Osteocyte (in vitro differentiated cells): ENCODE results near the gene VASH2. TPM values are rescaled to one million over a fixed set of nuclear protein-coding genes. Genes with fewer than 3 reads are reported as not detected.
"Not testable (repeated sequence)": the region's sequence is repeated elsewhere in the genome, so short reads cannot be mapped to it uniquely, and the experiment has no call there.

Source experiments
- DNase-seq: peaks from one replicate; pipeline ENCODE4 v3.0.0; 2021; ENCODE audit warnings: mixed read lengths; ENCODE audit not compliant: unreplicated experiment; ENCODE audit errors: extremely low spot score
- H3K27ac Mint-ChIP-seq: one replicate; pipeline ENCODE4 v1.8.0; 2021; ENCODE audit warnings: mild to moderate bottlenecking, mixed read lengths; ENCODE audit not compliant: unreplicated experiment
- H3K27me3 Mint-ChIP-seq: one replicate; pipeline ENCODE4 v1.8.0; 2021; ENCODE audit warnings: mixed read lengths; ENCODE audit not compliant: unreplicated experiment
- H3K36me3 Mint-ChIP-seq: one replicate; pipeline ENCODE4 v1.8.0; 2021; ENCODE audit warnings: mixed read lengths; ENCODE audit not compliant: unreplicated experiment
- H3K4me1 Mint-ChIP-seq: one replicate; pipeline ENCODE4 v1.8.0; 2021; ENCODE audit warnings: mixed read lengths; ENCODE audit not compliant: unreplicated experiment
- H3K4me3 Mint-ChIP-seq: one replicate; pipeline ENCODE4 v1.8.0; 2021; ENCODE audit warnings: mild to moderate bottlenecking, moderate library complexity, mixed read lengths; ENCODE audit not compliant: unreplicated experiment
- H3K9me3 Mint-ChIP-seq: one replicate; pipeline ENCODE4 v1.8.0; 2021; ENCODE audit warnings: mixed read lengths; ENCODE audit not compliant: unreplicated experiment
- total RNA-seq: library from RNA; stranded (reverse); gene quantifications from 2 replicates; pipeline ENCODE4 v1.2.1, GENCODE V29; 2021
- TF ChIP-seq, protein P1 (sequence below): fragments of 200-600 bp; sonication (generic); IDR thresholded peaks from 2 replicates; pipeline ENCODE4 v1.5.0; 2021; ENCODE audit warnings: antibody characterized with exemption, mild to moderate bottlenecking, moderate library complexity

Gene VASH2
- total RNA-seq, 1 donor from 2014 or later, result 3.3 TPM

DNA sequence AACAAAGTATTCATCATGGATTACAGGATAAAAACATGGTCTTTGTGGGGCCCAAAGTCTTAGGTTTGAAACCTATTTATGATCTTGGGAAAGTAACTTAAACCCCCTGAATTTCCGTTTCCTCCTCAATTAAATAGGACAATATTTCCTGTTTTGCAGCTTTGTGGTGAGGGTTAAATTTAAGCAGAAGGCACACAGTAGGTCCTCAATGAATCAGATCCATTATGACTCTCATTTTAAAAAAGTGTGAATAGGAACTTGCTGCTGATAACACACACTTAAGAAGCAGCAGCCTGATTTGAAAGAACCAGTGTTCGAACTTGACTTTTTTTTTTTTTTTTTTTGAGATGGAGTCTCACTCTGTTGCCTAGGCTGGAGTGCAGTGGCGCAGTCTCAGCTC, 41.4 kb upstream of the VASH2 start:
- Mint-ChIP-seq H3K36me3 (no peaks in the 10 kb centered on the region), H3K4me3 (no peak overlapping the region), H3K9me3 (peaks cover 6% of the 10 kb centered on the region), H3K27ac (no peak overlapping the region), H3K27me3 (peaks cover 5% of the 10 kb centered on the region), H3K4me1 (no peaks in the 10 kb centered on the region)
- DNase-seq, result no peak
- TF ChIP-seq, protein P1, sequence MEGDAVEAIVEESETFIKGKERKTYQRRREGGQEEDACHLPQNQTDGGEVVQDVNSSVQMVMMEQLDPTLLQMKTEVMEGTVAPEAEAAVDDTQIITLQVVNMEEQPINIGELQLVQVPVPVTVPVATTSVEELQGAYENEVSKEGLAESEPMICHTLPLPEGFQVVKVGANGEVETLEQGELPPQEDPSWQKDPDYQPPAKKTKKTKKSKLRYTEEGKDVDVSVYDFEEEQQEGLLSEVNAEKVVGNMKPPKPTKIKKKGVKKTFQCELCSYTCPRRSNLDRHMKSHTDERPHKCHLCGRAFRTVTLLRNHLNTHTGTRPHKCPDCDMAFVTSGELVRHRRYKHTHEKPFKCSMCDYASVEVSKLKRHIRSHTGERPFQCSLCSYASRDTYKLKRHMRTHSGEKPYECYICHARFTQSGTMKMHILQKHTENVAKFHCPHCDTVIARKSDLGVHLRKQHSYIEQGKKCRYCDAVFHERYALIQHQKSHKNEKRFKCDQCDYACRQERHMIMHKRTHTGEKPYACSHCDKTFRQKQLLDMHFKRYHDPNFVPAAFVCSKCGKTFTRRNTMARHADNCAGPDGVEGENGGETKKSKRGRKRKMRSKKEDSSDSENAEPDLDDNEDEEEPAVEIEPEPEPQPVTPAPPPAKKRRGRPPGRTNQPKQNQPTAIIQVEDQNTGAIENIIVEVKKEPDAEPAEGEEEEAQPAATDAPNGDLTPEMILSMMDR, result no peak

DNA sequence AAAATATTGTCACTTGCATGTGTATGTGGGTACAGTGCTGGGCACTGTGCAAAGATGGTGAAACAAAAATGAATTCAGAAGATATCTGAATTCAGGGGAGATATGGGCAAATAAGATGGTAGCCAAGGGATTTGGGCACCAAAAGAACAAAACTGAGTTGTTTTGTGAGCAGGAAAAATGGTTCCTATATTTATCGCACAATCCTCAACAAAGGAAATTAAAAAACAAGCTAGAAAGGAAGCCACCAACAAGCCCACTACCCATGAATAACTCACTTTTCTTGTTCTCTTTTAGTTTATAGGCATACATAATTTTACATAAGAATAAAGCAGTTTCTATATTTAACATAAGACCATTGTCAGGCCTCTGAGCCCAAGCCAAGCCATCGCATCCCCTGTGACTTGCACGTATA, 40.7 kb upstream of the VASH2 start:
- Mint-ChIP-seq H3K27ac (no peak overlapping the region), H3K9me3 (peaks cover 6% of the 10 kb centered on the region), H3K4me3 (no peak overlapping the region), H3K27me3 (peaks cover 5% of the 10 kb centered on the region), H3K36me3 (no peaks in the 10 kb centered on the region), H3K4me1 (no peaks in the 10 kb centered on the region)
- DNase-seq, result no peak
- TF ChIP-seq, protein P1, result no peak

DNA sequence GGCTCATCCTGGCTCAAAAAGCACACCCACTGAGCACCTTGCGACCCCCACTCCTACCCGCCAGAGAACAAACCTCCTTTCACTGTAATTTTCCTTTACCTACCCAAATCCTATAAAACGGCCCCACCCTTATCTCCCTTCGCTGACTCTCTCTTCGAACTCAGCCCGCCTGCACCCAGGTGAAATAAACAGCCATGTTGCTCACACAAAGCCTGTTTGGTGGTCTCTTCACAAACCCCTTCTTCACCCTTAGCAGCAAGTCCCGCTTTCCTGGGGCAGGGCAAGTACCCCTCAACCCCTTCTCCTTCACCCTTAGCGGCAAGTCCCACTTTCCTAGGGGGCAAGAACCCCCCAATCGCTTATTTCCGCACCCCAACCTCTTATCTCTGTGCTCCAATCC, 40.1 kb upstream of the VASH2 start:
- not testable (repeated sequence) for H3K36me3 Mint-ChIP-seq, DNase-seq, H3K27me3 Mint-ChIP-seq, H3K4me1 Mint-ChIP-seq, H3K27ac Mint-ChIP-seq, H3K4me3 Mint-ChIP-seq, H3K9me3 Mint-ChIP-seq

DNA sequence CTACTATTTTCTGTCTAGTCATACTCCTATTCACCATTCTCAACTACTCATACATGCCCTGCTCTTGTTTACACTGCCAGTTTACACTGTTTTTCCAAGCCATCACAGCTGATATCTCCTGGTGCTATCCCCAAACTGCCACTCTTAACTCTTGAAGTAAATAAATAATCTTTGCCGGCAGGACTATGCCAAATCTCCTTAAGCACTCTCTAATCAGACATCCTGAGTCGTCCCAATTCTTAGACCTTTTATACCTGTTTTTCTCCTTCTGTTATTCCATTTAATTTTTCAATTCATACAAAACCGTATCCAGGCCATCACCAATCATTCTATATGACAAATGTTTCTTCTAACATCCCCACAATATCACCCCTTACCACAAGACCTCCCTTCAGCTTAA, 36.7 kb upstream of the VASH2 start:
- H3K27me3 Mint-ChIP-seq, H3K4me3 Mint-ChIP-seq, DNase-seq, H3K27ac Mint-ChIP-seq, H3K36me3 Mint-ChIP-seq, H3K9me3 Mint-ChIP-seq, H3K4me1 Mint-ChIP-seq: not testable (repeated sequence)

DNA sequence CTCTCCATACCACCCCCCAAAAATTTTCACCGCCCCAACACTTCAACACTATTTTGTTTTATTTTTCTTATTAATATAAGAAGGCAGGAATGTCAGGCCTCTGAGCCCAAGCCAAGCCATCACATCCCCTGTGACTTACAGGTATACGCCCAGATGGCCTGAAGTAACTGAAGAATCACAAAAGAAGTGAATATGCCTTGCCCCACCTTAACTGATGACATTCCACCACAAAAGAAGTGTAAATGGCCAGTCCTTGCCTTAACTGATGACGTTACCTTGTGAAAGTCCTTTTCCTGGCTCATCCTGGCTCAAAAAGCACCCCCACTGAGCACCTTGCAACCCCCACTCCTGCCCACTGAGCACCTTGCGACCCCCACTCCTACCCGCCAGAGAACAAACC, 36.2 kb upstream of the VASH2 start:
- H3K27ac Mint-ChIP-seq, H3K36me3 Mint-ChIP-seq, H3K4me3 Mint-ChIP-seq, H3K9me3 Mint-ChIP-seq, DNase-seq, H3K27me3 Mint-ChIP-seq, H3K4me1 Mint-ChIP-seq: not testable (repeated sequence)

DNA sequence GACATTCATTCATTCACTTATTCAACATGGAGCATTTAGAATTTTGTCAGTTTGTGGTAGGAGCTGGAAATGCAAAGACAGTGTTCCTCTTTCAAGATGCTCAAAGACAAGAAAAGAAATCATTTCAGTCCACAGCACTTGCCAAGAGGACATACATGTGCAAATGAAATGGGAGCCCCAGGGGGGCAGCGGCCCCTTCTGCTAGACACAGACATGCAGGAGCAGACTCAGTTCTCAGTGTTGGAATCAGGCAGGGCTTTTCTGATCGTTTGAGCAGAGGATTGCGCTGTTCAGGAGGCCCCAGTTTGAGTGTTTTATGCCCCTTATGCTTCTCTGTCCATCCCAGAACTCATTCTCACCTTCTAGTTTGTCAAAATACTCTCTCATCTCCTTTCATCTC, 35.6 kb upstream of the VASH2 start:
- peaks cover 4% of the 10 kb centered on the region for H3K27me3 Mint-ChIP-seq
- H3K4me1 Mint-ChIP-seq, result peaks cover 7% of the 10 kb centered on the region
- H3K9me3 Mint-ChIP-seq, result no peaks in the 10 kb centered on the region
- TF ChIP-seq, protein P1, result no peak
- H3K36me3 Mint-ChIP-seq, result no peaks in the 10 kb centered on the region
- H3K27ac Mint-ChIP-seq, result no peak overlapping the region
- DNase-seq, result no peak
- no peak overlapping the region for H3K4me3 Mint-ChIP-seq
